Ishikawa (cell line): ENCODE results near the gene TES.

ENCODE experiments used
- CEBPB ChIP-seq: IDR thresholded peaks from 2 replicates; pipeline ENCODE4 v1.6.1; 2012
- CREB1 ChIP-seq: IDR thresholded peaks from 2 replicates; pipeline ENCODE4 v1.6.1; 2012; ENCODE audit warnings: low read depth
- EP300 ChIP-seq: IDR thresholded peaks from 2 replicates; pipeline ENCODE4 v1.6.1; 2012; ENCODE audit warnings: borderline replicate concordance
- FOXM1 ChIP-seq: IDR thresholded peaks from 2 replicates; pipeline ENCODE4 v1.6.1; 2012; ENCODE audit warnings: low read depth, borderline replicate concordance
- MAX ChIP-seq: IDR thresholded peaks from 2 replicates; pipeline ENCODE4 v1.6.1; 2012
- NFIC ChIP-seq: IDR thresholded peaks from 2 replicates; pipeline ENCODE4 v1.6.1; 2012
- RAD21 ChIP-seq: IDR thresholded peaks from 2 replicates; pipeline ENCODE4 v1.6.1; 2012; ENCODE audit warnings: low read depth
- REST ChIP-seq: IDR thresholded peaks from 2 replicates; pipeline ENCODE4 v1.6.1; 2012; ENCODE audit warnings: low read depth, mild to moderate bottlenecking
- TAF1 ChIP-seq: IDR thresholded peaks from 2 replicates; pipeline ENCODE4 v1.6.1; 2012; ENCODE audit warnings: low read depth, mild to moderate bottlenecking
- TEAD4 ChIP-seq: IDR thresholded peaks from 2 replicates; pipeline ENCODE4 v1.6.1; 2012
- USF1 ChIP-seq: IDR thresholded peaks from 2 replicates; pipeline ENCODE4 v1.6.1; 2012
- YY1 ChIP-seq: IDR thresholded peaks from 2 replicates; pipeline ENCODE4 v1.6.1; 2012; ENCODE audit warnings: low read depth

- TF ChIP-seq MAX = no peak
- TF ChIP-seq CREB1 = no peak
- TF ChIP-seq NFIC = no peak
- no peak for TF ChIP-seq RAD21
- TF ChIP-seq USF1 = no peak
- TF ChIP-seq TAF1 = no peak
- no peak for TF ChIP-seq TEAD4
- TF ChIP-seq REST = no peak
- no peak for TF ChIP-seq CEBPB
- TF ChIP-seq YY1 = no peak
- no peak for TF ChIP-seq EP300
- no peak for TF ChIP-seq FOXM1
Observed at GRCh38 chr7:116198748-116199410, 11.5 kb upstream of the TES start.
